Urinary bladder (tissue), 4 donors: ENCODE results near the gene IFNGR1. TPM values are rescaled to one million over a fixed set of nuclear protein-coding genes. Genes with fewer than 3 reads are reported as not detected.

ENCODE experiments used
- DNase-seq: peaks from one replicate; pipeline ENCODE4 v3.0.0-alpha.2; 2015; ENCODE audit errors: extremely low spot score
- H3K27ac ChIP-seq: one replicate; pipeline ENCODE4 v1.5.1; 2013; ENCODE audit warnings: low read depth, mild to moderate bottlenecking, moderate library complexity
- H3K36me3 ChIP-seq: one replicate; pipeline ENCODE4 v1.6.1; 2013; ENCODE audit warnings: mild to moderate bottlenecking, moderate library complexity; ENCODE audit not compliant: insufficient read depth
- H3K4me1 ChIP-seq: one replicate; pipeline ENCODE4 v1.6.1; 2013; ENCODE audit warnings: mild to moderate bottlenecking, moderate library complexity; ENCODE audit not compliant: insufficient read depth
- H3K4me3 ChIP-seq: one replicate; pipeline ENCODE4 v1.5.1; 2013; ENCODE audit warnings: low read depth, low read length
- WGBS: extraction: QIAGEN DNeasy Blood & Tissue Kit; methylation state at CpG from one replicate; pipeline ENCODE4 v1.1.7; 2013; 5-methylcytosine and 5-hydroxymethylcytosine counted together
- polyA plus RNA-seq: library from polyadenylated mRNA; stranded (reverse); fragments of 200-250 nt; gene quantifications from one replicate; pipeline ENCODE4 v1.2.3, GENCODE V29; 2013
- total RNA-seq: library from RNA; depleted of rRNA; stranded (reverse); fragments of >200 nt; gene quantifications from one replicate; pipeline ENCODE4 v1.2.3, GENCODE V29; 2014
- donor health status: healthy with polysubstance abuse.
- donor health status: healthy.

IFNGR1 gene
- total and polyA plus RNA-seq, 2 donors: 78.8 to 105 TPM

- 65% methylated on average over 4 of the region's 4 CpGs for WGBS
- no peak overlapping the region for H3K4me3 ChIP-seq
- no peak for DNase-seq
- no peaks in the 10 kb centered on the region for H3K36me3 ChIP-seq
- no peak overlapping the region for H3K27ac ChIP-seq
- H3K4me1 ChIP-seq: no peaks in the 10 kb centered on the region
These were observed 29.5 kb upstream of the IFNGR1 start for GRCh38 chr6:137248702-137249101.

DNA sequence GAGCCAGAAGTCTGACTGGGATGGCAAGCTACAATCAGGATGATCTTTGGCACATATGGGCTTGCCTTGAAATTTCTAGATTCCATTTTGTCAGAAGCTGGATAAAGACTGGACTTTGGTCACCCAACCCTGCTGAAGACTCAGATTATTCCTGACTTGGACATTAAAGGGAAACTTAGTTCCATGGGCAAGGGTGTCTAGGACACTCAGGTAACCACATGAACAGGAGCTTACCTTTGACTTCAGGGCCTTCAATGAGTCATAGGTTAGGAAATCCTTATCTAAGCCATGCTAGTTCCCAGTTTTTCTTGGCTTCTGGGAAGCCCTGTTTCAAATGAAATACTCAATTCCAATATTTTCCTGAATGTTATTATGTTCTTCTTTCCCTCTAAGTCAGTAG is 28.5 kb upstream of the IFNGR1 start:
- Histone ChIP-seq H3K27ac (no peak overlapping the region), H3K36me3 (no peaks in the 10 kb centered on the region)

DNA sequence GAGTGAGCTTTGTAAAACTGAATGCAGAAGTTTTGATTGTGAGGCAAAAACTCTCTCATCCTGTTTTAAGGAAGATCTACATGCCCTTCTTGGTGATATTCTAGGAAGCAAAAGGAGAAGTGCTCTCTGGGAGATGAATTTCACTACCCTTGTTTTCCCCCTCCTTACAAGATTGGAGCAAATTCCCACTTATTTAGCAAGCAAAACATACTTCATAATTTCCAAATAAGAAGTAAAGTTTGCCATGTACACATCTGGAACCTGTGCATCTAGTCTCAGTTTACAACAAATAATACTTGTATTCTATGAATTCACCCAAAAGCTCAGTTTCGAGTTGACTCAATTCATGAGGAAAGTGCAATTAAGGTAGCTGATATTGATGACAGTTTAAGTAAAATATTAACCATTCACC is 27.6 kb upstream of the IFNGR1 start:
- WGBS: 76% methylated on average over 1 of the region's 1 CpG
- no peak for DNase-seq
- Histone ChIP-seq H3K4me3 (no peak overlapping the region), H3K4me1 (no peaks in the 10 kb centered on the region), H3K27ac (no peak overlapping the region), H3K36me3 (no peaks in the 10 kb centered on the region)

More for the DNA sequence above, 28.5 kb upstream of the IFNGR1 start:
- Histone ChIP-seq H3K4me1 (no peaks in the 10 kb centered on the region), H3K4me3 (no peak overlapping the region)
- DNase-seq: no peak

DNA sequence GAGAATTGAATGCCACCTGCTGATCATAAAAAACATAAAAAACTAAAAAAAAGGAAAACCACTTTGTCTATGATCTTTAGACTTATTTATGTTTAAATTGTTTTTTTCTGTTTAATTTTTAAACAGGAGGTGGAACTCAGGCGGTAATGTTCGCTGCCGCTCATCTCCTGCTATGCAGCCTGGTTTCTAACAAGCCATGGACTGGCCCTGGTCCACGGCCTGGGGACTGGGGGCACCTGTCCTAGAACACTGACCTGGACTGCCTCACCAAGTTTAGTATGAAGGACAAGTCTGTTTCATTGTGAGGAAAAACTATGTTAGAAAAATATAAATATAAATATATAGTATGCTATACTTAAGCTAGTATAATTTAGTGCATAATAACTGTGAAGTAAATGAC is 27.0 kb upstream of the IFNGR1 start:
- Histone ChIP-seq H3K4me1 (no peaks in the 10 kb centered on the region), H3K27ac (no peak overlapping the region), H3K4me3 (no peak overlapping the region), H3K36me3 (no peaks in the 10 kb centered on the region)
- DNase-seq: no peak
- 88% methylated on average over 4 of the region's 4 CpGs for WGBS

- Histone ChIP-seq H3K4me1 (no peaks in the 10 kb centered on the region), H3K4me3 (no peak overlapping the region), H3K27ac (peak overlapping the region; percentile 38), H3K36me3 (no peaks in the 10 kb centered on the region)
- WGBS: 38% methylated on average over 3 of the region's 3 CpGs
- DNase-seq: no peak
These were observed 22.4 kb upstream of the IFNGR1 start for GRCh38 chr6:137241481-137242038.

DNA sequence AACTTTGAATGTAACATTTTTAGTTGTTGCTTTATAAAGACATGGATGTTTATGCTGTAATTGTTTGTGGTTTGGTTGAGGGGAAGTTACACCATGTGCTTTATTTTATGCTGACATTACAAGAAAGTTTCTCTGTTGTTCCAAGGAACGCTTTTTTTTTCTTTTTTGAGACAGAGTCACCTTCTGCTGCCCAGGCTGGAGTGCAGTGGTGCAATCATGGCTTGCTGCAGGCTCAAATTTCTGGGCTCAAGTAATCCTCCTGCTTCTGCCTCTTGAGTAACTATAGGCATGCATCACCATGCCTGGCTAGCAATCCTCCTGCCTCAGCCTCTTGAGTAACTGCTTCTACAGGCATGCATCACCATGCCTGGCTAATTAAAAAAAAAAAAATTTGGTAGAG is 21.0 kb upstream of the IFNGR1 start:
- no peak for DNase-seq
- no peaks in the 10 kb centered on the region for H3K36me3 ChIP-seq
- no peak overlapping the region for H3K4me3 ChIP-seq
- WGBS: 35% methylated on average over 1 of the region's 1 CpG
- no peaks in the 10 kb centered on the region for H3K4me1 ChIP-seq
- H3K27ac ChIP-seq: no peak overlapping the region

GRCh38 chr6:137237413-137238170 is 18.4 kb upstream of the IFNGR1 start:
- Histone ChIP-seq H3K27ac (no peak overlapping the region), H3K4me1 (no peaks in the 10 kb centered on the region), H3K36me3 (no peaks in the 10 kb centered on the region), H3K4me3 (no peak overlapping the region)
- no peak for DNase-seq

DNA sequence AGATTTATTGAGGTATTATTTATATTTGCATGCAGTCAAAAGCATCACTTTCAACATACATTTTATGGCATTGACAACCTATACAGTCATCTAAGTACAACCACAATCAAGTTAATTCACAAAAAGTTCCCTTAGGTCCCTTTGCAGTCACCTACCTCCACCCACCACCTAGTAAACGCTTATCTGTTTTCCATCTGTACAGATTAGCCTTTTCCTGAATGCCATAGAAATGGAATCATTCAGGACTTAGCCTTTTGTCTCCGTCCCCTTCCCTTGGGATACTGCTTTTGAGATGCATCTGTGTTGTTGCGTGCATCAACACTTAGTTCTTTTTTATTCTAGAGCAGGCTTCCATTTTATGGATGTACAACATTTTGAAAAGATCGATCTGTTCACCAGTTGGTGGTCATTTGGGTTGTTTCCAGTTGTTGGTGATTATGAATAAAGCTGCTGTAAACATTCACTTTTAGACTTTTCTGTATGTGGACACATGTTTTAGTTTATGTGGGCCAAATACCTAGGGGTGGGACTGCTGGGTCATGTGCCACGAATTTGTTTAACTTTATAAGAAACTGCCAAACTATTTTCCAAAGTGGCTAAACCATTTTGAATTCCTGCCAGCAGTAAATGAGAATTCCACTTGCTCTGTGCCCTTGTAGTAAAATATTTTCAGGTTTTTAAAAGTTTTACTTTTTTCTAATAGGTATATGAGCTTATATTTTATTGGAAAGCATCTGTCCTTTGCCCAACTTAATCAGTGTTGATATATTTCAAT is 17.6 kb upstream of the IFNGR1 start:
- H3K4me1 ChIP-seq: no peaks in the 10 kb centered on the region
- no peak overlapping the region for H3K27ac ChIP-seq
- DNase-seq: no peak
- H3K36me3 ChIP-seq: no peaks in the 10 kb centered on the region
- no peak overlapping the region for H3K4me3 ChIP-seq
- 63% methylated on average over 5 of the region's 5 CpGs for WGBS

- H3K27ac ChIP-seq: no peak overlapping the region
- WGBS: 92% methylated on average over 1 of the region's 1 CpG
- DNase-seq: no peak
- no peak overlapping the region for H3K4me3 ChIP-seq
- no peaks in the 10 kb centered on the region for H3K4me1 ChIP-seq
- no peaks in the 10 kb centered on the region for H3K36me3 ChIP-seq
These were observed 16.5 kb upstream of the IFNGR1 start for GRCh38 chr6:137235686-137236085.

- Histone ChIP-seq H3K4me1 (no peaks in the 10 kb centered on the region), H3K4me3 (no peak overlapping the region), H3K36me3 (no peaks in the 10 kb centered on the region), H3K27ac (peak overlapping the region; percentile 43)
- DNase-seq: no peak
- 49% methylated on average over 7 of the region's 7 CpGs for WGBS
These were observed 15.0 kb upstream of the IFNGR1 start for GRCh38 chr6:137233911-137234863.

GRCh38 chr6:137231895-137232294 is 12.7 kb upstream of the IFNGR1 start:
- no peak for DNase-seq
- Histone ChIP-seq H3K27ac (no peak overlapping the region), H3K4me3 (no peak overlapping the region), H3K4me1 (no peaks in the 10 kb centered on the region), H3K36me3 (no peaks in the 10 kb centered on the region)
- WGBS: 77% methylated on average over 4 of the region's 4 CpGs

GRCh38 chr6:137230956-137231555 is 11.9 kb upstream of the IFNGR1 start:
- no peak for DNase-seq
- WGBS: 88% methylated on average over 7 of the region's 7 CpGs
- no peaks in the 10 kb centered on the region for H3K36me3 ChIP-seq
- H3K27ac ChIP-seq: no peak overlapping the region
- no peak overlapping the region for H3K4me3 ChIP-seq
- no peaks in the 10 kb centered on the region for H3K4me1 ChIP-seq

- 91% methylated on average over 5 of the region's 5 CpGs for WGBS
- DNase-seq: no peak
- Histone ChIP-seq H3K4me3 (no peak overlapping the region), H3K4me1 (no peaks in the 10 kb centered on the region), H3K36me3 (no peaks in the 10 kb centered on the region), H3K27ac (no peak overlapping the region)
These were observed 11.4 kb upstream of the IFNGR1 start for GRCh38 chr6:137230547-137230946.
